GM18517 (cell line): Measurements from ENCODE around the gene LRBA.
"Not testable (repeated sequence)": the region's sequence is repeated elsewhere in the genome, so short reads cannot be mapped to it uniquely, and the experiment has no call there.

ENCODE experiments used
- ATAC-seq: cut with Tn5 transposase; IDR thresholded peaks from one replicate; pipeline ENCODE4 v1.9.1; 2021; ENCODE audit warnings: mild to moderate bottlenecking, moderate library complexity; ENCODE audit not compliant: unreplicated experiment

The LRBA gene

DNA sequence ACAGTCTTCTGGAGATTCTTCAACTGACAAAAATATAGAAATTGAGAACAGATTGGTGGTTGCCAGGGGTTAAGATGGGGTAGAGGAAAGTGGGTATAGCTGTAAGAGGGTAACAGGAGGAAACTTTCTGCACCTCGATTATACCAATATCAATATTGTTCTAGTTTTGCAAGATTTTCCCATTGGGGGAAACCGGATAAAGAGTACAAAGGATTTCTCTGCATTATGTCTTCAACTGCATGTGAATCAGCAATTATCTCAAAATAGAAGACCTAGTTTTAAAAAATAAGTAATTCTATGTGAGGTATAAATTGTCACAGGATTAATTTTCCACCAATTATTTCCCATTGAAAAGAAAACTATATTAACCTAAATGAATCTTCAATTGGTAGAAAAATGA lies 65.7 kb downstream of the LRBA start:
- ATAC-seq = no peak

DNA sequence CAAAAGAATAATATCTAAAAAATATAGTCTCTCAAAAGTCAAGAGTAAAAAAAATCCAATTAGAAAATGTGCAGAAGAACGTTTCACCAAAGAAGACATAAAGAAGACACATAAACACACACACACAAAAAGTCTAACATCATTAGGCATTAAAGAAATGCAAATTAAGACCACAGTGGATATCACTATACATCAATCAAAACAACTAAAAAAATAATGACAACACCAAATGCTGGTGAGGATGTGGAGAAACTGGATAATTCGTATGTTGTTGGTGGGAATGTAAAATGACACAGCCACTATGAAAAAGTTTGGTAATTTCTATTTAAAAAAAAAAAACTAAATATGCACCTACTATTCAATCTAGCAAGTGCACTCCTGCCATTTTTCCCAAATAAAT lies 66.4 kb downstream of the LRBA start:
- no peak for ATAC-seq

DNA sequence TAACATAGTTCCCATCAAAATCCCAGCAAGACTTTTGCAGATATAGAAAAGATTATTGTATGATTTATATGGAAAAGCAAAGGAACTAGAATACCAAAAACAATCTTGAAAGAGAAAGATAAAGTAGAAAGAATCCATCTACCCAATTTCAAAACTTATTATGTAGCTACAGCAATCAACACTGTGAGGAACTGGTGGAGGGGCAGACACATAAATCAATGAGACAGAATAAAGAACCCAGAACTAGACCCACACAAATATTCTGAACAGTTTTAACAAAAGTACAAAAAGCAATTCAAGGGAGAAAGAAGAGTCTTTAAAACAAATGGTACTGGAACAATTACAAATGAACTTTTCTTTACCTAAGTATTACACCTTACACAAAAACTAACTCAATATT lies 67.0 kb downstream of the LRBA start:
- no peak for ATAC-seq

DNA sequence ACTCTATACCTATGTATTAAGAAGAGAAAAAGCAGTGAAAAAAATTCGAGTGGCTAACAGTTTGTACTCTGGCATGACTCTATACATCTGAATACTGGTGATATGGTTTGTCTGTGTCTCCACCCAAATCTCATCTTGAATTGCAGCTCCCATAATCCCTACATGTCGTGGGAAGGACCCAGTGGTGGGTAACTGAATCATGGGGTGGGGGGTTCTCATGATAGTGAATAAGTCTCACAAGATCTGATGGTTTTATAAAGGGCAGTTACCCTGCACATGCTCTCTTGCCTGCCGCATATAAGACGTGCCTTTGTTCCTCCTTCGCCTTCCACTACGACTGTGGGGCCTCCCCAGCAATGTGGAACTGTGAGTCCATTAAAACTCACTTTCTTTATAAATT lies 70.4 kb downstream of the LRBA start:
- ATAC-seq = no peak

DNA sequence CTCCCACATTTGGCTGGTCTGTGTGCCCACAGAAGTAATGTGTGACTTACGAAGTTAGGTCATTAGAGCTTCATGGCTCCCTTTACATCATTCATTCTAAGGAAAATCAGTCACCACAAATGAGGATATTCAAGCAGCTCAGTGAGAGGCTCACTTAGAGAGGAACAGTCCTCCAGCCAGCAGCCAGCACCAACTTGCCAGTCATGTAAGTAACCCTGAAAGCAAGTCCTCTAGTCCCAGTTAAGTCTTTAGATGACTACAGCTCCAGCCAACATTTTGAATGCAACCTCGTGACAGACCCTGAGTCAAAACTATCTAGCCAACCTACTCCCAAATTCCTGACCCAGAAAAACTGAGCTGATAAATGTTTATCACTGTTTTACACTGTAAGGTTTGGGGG lies 71.3 kb downstream of the LRBA start:
- no peak for ATAC-seq

DNA sequence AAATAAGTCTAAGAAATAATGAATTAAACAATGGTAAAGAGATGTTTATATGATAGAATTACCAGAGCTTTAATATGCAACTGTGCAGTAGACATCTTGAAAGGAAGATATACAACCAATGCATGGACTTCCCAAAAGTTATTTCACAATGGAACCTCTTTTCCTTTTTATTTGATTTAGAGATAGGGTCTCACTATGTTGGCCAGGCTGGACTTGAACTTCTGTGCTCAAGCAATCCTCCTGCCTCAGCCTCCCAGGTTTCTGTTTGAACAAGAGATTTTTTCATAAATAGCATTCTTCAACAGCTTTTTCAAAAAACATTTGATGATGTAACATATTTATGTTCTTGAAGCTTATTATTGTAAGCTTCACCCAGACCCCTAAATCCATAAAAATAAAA lies 72.0 kb downstream of the LRBA start:
- no peak for ATAC-seq

DNA sequence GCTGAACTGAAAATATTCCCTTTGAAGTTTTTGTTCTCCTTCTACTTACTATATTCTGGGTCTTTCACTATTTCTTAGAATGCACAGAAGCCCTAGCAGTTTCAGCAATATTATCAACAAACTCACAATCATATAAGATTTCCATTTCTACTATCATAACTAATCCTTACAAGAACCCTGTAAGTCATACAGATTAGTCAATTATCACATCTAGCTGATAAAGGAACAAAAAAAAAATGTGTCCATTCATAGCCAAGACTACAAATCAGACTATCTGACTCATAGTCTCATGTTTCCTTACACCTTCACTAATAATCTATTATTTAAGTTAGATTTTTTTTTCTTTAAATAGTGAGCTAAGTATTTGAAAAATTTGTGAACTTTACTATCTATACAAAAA lies 72.5 kb downstream of the LRBA start:
- ATAC-seq = no peak

DNA sequence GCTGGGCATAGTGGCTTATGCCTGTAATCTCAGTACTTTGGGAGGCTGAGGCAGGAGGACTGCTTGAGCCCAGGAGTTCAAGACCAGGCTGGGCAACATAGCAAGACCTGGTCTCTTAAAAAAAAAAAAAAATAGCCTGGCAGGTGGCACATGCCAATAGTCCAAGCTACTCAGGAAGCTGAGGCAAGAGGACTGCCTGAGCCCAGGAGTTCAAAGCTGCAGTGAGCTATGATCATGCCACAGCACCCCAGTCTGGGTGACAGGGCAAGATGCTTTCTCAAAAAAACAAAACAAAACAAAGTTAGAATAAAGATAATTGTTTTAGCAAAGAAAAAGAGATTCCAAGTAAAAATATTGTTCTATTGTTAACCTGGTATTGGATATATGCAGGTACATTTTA lies 75.0 kb downstream of the LRBA start:
- ATAC-seq = no peak

DNA sequence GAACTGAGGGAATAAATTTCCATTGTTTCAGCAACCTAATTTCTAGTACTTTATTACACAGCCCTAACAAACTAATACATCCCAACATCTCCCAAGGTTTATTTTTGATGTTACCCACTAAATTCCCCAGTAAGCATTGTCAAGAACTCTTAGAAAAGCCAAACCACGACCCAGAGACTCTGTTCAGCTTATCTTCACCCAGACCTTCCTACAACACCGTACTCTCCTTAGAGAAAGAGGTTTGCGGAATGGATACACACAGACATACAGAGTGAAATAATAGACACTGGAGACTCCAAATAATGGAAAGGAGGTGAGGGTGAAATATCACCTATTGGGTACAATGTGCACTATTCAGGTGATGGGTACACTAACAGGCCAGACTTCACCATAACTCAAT lies 75.6 kb downstream of the LRBA start:
- ATAC-seq = no peak

DNA sequence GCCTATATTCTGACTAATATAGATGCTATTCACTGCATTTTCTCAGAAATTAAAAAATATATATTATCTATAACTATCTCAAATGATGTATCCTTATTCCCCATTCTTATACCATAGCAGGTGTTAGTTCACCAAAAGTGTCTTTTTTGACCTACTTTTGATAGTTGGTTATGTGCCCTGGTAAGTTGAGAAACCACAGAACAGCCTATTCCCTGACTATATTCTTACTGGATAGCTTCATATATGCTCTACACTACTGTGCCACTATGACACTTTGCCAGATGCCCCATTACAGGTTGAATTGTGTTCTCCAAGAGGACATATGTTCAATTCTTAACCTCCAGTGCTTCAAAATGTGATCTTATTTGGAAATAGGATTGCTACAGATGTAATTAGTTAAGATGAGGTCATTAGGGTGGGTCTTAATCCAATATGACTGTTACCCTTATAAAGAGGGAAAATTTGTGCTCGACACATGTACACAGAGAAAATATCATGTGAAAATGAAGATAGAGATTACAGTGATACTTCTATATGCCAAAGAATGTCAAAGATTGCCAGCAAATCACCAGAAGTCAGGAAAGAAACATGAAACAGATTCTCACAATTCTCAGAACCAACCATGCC lies 76.1 kb downstream of the LRBA start:
- no peak for ATAC-seq

DNA sequence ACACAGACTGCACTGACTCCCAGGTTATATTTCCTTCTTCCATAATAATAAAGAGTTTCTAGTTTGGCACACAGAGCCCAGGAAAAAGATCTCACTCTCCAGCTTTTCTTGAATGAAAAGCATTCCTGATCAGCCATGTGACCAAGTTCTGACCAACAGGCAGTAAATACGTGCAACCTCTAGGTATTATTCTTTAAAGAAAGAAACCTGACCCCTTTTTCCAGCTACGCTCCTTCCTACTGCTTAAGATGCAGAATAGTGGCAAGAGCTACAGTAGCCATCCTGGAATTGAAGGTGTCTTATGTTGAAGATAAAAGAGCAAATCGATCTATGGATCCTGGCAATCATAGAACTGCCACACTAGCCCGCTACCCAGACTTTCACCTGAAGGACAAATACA lies 76.7 kb downstream of the LRBA start:
- no peak for ATAC-seq

DNA sequence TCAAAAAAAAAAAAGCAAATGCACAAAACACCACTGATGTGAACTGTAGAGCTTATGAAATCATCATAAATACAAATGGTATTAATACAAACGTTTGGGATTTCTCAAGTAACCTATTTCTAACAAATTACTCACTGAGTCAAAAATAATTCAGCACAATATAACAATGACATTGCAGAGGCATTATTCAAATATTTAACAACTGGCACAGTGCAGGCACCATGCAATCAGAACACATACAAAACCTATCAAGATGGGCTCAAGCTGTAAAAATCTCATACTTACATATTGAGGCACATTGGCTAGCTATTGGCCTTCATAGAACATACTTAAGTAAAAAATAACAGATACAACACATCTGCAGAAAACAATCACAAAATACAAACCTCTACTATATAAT lies 81.1 kb downstream of the LRBA start:
- no peak for ATAC-seq

DNA sequence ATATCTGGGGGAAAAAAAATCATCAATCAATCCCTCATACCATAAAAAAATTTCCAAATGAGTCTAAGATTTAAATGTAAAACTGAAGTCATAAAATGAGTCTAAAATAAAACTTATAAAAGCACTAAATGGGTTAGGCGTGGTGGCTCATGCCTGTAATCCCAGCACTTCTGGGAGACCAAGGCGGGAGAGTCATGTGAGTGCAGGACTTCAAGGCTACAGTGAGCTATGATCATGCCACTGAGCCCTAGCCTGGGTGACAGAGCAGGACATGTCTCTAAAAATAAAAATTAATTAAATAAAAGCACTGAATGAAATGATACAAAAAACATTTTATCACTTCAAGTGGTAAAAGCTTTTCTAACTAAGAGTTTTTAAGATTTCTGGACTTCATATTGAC lies 83.3 kb downstream of the LRBA start:
- no peak for ATAC-seq

DNA sequence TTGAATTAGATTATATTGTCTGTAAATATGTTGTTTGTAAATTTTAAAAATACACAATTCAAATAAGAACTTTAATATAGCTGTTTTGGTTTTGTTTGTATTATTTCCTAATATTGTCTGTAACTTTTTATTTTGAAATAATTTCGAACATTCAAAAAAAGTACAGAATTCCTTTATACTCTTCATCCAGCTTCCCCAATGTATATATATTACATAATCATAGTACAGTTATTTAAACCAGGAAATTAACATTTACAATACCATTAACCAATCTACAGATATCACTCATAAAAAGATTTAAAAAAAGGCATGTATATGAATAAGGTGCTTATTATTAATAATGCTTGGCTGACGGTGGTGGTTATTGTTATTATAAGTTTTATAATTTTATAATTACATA lies 84.1 kb downstream of the LRBA start:
- ATAC-seq = no peak

DNA sequence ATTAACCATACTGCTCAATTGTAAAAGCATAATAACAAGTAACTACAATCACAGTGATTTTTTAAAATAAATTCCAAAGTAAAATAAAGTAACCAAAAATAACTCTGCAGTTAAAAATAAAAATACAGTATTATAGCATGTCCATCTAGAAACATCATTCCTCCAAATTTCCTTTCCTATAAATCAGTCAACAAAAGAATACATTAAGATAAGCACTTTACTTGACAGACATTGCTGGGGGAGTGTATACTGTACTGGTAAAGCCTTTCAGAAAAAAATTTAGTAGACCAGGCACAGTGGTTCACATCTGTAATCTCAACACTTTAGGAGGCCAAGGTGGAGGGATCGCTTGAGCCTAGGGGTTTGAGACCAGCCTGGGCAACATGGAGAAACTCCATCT lies 91.1 kb downstream of the LRBA start:
- no peak for ATAC-seq

DNA sequence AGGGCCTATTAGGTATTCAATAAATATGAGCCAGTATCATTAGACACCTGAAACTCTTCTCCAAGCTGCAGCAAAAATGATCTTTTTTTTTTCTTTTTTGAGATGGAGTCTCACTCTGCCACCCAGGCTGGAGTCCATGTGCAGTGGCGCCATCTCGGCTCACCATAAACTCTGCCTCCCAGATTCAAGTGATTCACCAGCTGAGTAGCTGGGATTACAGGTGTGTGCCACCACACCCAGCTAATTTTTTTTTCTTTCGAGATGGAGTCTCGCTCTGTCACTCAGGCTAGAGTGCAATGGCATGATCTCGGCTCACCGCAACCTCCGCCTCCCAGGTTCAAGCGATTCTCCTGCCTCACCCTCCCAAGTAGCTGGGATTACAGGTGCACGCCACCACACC lies 93.6 kb downstream of the LRBA start:
- not testable (repeated sequence) for ATAC-seq

DNA sequence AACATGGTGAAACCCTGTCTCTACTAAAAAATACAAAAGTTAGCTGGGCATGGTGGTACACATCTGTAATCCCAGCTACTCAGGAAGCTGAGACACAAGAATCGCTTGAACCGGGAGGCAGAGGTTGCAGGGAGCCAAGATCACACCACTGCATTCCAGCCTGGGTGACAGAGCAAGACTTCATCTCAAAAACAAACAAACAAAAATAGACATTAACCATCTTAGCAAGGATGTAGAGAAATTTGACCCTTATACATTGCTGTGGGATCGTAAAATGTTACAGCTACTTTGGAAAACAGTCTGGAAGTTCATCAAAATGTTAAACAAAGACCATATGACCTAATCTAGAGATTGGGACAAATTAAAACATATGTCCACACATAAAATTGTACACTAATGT lies 96.5 kb downstream of the LRBA start:
- ATAC-seq = not testable (repeated sequence)

DNA sequence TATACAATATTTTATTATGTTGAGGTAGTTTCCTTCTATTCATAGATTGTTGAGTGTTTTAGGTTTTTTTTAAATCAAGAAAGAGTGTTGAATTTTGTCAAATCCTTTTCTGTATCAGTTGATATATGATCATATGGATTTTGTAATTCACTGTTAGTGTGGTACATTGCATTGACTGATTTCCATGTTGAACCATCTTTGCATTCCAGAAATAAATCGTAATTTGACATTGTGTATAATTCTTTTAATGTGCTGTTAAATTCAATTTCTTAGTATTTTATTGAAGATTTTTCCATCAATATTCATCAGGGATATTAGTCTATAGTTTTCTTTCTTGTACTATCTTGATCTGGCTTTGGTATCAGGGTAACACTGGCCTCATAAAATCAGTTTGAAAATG lies 103.8 kb downstream of the LRBA start:
- no peak for ATAC-seq

DNA sequence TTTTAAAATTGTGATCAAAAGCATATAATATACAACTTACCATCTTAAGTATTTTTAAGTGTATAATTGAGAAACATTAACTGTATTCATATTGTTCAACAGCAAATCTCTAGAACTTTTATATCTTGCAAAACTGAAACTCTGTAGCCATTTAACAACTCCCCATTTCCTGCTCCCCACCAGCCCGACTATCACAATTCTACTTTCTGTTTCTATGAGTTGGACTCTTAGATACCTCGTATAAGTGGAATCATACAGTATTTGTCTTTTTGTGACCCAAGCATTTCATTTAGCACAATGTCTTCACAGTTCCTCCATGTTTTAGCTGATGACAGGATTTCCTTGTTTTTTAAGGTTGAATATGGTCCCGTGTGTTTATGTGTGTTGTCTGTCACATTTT lies 106.0 kb downstream of the LRBA start:
- no peak for ATAC-seq

DNA sequence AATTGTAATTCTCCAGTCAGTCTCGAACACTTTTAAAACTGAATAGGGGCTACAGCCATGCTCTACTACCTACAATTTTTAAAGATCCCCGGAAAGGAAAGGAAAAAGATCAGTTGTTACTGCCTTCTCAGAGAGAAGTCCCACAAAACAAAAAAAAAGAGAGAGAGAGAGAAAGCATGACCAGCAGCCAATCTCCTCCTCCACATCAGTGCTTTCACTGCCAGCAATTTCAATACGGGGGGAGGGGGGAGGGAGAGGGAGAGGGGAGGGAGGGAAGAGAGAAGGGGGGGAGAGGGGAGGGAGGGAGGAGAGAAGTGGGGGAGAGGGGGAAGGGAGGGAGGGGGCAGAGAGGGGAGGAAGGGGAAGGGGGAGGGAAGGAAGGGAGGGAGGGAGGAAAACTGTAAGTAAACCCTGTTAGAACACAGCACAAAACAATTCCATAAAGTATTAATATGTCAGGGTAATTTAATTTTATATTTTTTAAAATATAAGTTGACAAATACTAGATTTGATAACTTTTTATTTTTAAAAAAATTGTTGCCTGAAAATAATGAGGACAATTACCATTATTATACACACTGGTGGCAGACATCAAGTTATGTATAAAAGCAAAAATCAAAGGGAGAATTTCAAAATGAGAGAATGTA lies 108.0 kb downstream of the LRBA start:
- no peak for ATAC-seq

DNA sequence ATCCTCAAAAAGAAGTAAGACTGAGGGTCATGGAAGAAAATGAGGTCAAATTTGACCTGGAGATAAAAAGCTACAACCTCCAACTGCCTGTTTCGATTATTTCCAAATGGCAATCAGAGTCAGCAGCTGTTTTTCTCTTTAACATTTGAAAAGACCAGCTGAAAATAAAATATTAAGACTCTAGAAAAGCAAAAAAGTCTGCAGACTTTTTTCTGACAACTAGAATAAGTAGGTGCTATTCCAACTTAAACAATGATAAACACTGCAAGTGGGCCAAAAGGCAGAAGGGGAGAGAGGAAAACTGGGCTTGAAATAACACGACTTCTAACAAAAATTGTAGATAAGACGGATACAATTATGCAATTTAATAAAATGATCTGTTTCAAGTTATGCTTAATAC lies 110.4 kb downstream of the LRBA start:
- ATAC-seq = no peak

DNA sequence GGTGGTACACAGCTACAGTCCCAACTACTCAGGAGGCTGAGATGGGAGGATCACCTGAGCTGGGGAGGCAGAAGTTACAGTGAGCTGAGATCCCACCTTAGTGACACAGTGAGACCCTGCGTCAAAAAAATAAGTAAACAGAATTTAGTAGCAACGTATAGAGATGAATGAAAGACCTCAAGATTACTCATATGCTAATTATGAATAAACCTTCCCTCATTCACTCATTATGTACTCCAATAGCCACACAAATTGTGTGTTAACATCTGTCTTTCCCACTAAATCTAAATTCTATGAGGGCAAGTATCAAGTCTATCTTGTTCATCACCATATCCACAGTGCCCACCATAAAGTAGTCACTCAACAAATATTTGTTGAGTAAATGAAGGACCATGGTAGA lies 111.5 kb downstream of the LRBA start:
- no peak for ATAC-seq

DNA sequence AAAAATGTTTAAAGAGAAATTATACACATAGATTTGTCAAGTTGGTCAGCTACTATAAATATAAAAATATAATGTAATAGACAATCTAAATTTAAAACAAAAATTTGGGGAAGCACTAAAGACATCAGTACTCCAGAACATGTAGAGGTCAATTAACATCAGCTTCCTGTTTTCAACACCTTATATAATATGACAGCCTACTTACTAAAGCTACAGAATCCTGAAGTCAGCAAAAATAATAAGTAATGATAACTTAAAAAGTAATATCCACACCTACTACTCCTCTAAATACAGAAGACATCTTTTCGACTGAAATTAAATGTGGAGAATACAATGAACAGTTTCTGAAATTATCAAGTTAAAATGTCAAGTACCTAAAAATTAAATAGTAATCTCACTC lies 118.6 kb downstream of the LRBA start:
- ATAC-seq = no peak
